IPS-11a (cell line): ENCODE results near the gene CNOT1.

Experiments
- H3K4me3 ChIP-seq: one replicate; pipeline ENCODE4 v1.5.1; 2013; ENCODE audit warnings: low read depth, low read length, control low read depth

The CNOT1 gene

DNA sequence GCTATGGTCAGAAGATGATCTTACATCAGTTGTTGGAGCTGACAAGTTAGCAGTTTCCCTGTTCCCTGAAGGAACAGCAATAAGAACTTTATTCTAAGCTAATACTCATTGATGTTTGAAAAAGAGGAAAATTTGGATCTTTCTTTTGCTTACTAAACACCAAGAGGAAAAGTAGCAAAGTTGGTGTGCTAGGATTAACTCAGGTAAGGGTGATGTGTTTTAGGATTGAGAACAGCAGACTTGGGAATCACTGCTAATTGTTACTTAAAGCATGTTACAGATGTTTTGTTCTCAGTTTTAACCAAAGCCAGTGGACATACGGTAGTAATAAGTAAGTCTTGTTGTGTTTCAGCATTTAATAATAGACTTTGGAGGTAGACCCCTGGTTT, 110.7 kb downstream of the CNOT1 start:
- no peak overlapping the region for H3K4me3 ChIP-seq

DNA sequence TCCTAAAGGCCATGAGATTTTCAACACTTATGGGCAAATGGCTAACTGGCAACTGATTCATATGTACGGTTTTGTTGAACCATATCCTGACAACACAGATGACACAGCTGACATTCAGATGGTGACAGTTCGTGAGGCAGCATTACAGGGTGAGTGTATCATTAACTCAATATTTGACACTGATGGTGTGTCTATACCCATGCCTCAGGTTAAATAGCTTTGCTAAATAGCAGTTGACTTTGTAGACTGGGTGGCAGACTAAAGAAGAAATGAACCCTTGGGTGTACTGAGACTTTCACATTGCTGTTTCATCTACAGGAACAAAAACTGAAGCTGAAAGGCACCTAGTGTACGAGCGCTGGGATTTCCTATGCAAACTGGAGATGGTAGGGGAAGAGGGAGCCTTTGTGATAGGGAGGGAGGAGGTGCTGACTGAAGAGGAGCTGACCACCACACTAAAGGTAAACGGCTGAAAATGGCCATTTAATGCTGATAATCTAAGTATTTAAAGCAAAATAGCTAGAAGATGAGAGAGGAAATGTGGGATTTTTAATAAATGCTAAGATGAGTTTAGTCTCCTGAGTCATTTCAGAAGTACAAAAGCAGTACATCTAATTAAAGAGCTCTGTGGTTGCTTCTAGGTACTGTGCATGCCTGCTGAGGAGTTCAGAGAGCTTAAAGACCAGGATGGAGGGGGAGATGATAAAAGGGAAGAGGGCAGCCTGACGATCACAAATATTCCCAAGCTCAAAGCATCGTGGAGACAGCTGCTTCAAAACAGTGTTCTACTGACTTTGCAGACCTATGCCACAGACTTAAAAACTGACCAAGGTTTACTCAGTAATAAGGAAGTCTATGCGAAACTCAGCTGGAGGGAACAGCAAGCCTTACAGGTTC, 111.3 kb downstream of the CNOT1 start:
- no peak overlapping the region for H3K4me3 ChIP-seq

DNA sequence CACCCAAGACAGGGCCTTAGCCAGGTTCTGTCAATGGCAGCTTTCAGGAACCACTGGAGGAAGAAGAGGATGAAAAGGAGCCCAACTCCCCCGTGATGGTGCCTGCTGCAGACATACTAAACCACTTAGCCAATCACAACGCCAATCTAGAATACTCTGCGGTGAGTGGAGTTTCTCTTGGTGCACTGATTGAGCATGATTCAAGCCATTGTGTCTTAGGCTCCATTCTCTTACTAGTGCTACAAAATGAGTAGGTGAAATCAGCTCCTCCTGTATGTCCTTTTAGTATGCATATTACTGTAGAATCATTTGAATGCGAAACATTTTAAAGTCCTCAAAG, 112.9 kb downstream of the CNOT1 start:
- no peak overlapping the region for H3K4me3 ChIP-seq

DNA sequence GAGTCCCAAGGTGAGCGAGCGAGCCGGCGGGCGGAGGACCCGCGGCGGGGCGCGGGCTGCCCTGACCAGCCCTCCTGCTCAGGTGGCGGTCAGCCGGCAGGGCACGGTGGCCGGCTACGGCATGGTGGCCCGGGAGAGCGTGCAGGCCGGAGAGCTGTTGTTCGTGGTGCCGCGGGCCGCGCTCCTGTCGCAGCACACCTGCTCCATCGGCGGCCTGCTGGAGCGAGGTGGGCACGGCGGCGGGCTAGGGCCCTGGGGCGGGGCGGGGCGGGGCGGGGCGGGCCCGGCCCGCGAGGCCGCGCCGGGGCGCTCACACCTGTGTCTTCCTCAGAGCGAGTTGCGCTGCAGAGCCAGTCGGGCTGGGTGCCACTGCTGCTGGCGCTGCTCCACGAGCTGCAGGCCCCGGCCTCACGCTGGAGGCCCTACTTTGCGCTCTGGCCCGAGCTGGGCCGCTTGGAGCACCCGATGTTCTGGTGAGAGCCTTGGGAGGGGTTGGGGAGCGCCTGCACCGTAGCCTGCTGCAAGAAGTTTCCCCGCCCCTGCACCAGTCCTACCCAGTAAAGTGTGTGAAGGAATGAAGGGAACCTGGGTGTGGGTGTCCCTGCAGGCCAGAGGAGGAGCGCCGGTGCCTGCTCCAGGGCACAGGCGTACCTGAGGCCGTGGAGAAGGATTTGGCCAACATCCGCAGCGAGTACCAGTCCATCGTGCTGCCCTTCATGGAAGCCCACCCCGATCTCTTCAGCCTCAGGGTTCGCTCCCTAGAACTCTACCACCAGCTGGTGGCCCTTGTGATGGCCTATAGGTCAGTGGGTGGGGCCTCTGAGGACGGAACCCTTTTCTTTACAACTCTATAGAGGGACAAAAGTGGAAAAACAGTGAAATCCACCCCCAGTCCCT, 113.5 kb downstream of the CNOT1 start:
- peak overlapping the region; percentile 67 for H3K4me3 ChIP-seq

DNA sequence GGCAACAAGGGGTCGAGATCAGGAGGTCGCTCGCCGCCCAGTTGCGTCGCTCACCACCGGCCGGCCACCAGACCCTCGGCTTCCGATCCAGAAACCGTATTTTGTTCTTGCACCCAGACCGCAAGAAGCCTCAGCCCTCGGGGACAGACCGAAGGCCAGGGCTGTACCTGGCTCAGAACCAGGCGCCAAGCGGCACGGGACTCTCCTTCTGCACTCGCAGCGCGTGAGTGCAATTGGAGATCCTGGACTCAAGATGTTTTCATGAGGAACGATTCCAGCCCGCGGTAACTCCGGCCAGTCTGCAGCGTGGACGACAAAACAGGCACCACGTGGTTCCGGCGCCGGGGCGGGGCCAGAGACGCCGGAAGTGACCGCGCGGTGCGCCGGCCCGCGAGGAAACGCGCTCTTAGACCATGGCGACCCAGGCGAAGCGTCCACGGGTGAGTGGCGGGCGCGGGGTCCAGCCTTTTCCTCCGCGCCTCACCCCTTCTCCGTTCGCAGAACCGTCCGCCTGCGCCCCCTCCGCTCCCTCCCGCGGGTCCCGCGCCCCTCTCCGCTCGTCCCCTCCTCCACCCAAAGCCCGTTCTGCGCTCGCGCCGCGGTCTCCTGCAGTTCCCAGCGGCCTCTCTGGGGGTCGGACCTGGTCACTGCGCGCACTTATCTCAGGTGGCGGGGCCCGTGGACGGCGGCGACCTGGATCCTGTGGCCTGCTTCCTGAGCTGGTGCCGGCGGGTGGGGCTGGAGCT, 114.3 kb downstream of the CNOT1 start, which contains the start of gene SETD6:
Gene SETD6 (plus strand): TSS at position 393 of the 746 bp plus-strand sequence. CDS start 21 bp downstream, at position 414.
- peak within 1 kb of the TSS; percentile 67 for H3K4me3 ChIP-seq

DNA sequence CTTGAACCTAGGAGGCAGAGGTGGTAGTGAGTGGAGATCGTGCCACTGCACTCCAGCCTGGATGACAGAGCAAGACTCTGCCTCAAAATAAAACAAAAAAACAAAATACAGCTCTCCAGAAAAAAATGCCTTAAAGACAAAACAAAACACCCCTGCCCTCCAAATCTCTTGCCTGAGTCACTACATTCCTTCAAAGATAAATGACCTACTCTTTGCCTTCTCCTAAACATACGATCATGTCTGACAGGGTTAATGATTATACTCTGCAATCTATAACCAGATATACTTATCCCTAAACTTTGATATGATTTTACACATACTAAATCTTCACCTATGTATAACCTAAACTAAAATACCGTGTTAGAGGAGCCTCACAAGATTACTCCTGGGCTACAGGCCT, 115.8 kb downstream of the CNOT1 start:
- no peak overlapping the region for H3K4me3 ChIP-seq

DNA sequence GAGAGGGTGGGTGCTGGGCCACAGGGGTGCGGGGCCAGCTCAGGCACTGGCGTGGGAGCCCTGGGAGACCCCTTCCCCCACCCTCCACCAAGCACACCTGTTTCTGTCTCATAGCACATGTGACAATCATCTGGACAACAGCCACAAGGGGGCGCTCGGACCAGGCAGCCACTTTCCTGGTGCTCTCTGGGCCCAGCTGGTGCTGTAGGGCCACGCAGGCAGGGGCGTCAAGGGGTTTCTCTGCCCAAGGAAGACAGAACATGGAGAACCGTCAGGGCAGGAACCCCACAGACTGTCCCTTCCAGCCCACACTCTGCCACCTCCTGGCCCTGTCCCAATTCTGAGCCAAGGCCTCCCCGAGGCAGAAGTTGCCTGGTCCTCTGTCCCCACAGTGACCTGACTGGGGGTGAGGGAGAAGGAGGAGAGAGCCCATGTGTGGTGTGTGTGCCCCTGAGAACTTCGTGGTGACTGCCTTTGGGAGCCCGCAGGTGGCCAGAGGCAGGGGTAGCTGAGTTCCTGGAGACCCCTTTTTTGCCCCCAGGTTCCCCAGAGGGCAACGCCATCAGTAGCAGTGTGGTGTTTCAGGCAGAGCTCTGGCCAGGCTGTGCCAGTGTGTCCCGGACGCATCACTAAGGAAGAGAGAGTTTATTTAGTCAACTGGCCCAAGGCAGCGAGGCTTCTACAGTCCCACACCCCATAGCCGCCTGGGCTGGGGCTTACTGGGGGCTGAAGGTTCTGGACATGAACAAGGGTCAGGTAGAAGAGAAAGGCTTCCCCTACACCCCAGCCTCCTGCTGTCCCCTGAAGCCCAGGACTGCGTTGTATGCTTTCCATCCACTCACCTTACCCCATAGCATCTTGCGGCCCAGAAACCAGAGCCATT, 117.5 kb downstream of the CNOT1 start:
- H3K4me3 ChIP-seq: no peak overlapping the region

DNA sequence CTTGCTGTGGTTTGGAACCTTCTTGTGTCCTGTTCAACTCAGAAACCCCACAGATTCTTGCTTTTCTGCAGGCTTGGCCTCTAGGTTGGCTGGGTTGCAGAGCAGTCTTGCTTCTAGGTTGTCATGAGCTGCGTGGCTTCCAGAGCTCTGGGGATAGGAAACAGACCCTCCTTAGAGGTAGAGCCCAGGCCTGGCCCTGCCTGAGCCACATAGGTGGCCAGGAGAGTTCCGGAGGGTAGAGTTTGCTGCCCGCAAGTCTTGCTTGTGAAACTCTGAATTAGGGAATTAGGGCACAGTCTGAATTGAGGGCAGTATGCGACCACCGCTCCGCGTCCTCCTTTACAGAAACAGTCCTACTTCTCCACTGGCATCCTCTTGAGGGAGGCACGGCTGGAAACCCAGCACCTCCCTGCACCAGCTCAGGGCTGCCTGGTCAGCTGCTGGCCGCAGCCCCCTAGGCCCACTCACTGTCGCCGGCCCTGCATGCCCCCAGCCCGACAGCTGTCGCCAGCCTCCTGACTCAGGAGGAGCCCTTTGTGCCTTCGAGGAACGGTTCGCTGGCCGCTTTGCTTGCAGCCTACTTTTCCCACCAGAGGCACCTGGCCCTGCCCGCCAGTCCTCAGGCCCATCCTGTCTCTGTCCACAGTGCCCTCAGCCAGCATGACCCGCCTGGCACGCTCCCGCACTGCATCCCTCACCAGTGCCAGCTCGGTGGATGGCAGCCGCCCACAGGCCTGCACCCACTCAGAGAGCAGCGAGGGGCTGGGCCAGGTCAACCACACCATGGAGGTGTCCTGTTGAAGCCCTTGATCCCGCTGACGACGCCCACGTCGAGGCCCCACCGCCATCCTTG, 118.6 kb downstream of the CNOT1 start:
- no peak overlapping the region for H3K4me3 ChIP-seq

DNA sequence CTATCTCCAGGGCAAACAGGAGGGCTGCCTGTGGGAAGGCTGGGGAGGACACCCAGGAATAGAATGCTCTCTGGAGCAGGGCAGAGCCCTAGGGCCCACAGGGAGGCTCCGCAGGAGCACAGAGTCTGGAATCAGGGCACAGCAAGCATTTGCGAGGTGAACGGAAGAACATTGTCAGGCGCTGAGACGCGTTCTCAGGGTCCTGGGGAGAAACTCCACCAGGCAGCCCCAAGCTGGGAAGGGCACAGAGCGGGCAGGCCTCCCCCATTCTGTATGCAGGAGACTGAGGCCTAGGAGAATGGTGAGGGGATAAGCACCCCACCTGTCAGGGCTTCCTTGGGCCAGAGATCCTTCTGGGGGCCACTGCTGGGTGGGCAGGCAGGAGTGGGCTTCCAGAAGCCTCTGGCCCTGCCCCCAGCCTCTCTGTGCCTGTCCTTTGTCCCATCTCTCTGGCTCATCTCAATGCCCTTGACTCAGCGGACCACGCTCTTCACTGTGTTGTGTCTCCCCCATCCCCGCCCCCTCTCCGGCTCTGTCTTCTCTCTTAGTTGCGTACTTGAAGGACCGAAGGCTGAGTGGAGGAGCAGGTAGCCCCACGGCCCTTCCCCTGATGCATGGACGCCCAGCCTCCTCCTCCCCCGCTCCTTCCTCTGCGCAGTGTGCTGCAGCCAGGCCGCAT, 119.4 kb downstream of the CNOT1 start:
- no peak overlapping the region for H3K4me3 ChIP-seq

DNA sequence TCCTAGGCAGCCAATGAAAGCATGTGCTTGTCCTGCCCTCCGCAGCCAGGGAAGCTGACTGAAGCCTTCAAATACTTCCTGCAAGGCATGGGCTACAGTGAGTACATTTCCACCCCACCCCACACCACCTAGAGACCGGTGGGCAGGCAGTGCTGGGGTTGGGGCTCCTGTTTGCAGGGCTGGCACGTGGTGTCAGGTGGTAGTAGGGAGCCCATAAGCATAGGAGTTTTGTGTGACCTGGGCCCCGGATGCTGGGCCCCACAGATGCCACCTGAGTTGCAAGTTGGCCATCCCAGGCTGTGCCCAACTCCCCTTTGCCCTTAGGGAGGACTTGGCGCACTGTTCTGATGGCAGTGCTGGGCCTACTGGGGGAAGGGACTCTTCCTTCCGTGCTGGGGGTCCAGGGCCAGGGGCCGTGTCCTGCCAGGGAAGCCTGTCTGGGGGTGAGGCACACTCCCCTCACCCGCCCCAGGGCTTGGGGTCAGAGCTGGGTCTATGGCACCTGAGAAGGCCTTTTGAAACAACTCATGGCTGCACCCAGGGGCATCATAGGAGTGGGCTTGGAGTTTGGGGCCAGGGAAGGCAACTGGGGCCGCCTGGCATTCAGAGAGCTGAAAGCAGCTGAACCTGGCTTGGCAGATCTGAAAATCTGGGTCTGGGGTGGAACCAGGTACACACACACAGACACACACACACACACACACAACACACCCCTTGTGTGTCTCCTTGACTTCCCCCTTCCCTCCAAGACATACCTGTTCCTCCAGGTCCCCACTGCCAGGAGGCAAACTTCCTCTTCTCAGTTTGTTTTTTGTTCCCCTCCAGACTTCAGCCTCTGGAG, 120.2 kb downstream of the CNOT1 start:
- no peak overlapping the region for H3K4me3 ChIP-seq

DNA sequence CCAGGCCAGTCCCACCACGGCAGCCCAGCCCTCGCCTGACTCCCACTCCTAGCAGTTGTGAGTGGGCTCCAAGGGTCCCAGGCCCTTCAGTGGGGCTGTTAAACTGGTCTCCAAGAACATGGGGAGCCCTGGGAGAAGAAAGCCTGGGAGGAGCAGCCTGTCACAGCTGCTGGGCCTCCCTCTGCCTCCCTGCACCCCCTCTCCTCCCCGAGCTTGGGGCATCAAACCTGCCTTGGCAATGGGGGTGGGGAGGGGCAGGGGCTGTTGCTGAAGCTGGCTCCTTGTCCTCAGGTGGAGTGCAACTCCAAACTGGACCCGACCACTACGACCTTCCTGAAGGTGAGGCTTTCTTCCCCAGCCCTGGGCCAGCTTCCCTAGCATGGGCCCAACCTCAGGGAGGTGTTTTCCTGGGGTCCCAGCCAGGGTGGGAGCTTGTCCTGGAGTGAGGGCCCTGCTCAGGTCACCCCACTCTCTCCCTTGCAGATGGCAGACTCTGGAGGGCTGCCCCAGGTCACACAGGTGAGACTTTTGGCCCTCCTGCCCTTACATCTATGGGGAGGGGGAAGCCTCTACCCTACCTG, 120.9 kb downstream of the CNOT1 start:
- H3K4me3 ChIP-seq: no peak overlapping the region

DNA sequence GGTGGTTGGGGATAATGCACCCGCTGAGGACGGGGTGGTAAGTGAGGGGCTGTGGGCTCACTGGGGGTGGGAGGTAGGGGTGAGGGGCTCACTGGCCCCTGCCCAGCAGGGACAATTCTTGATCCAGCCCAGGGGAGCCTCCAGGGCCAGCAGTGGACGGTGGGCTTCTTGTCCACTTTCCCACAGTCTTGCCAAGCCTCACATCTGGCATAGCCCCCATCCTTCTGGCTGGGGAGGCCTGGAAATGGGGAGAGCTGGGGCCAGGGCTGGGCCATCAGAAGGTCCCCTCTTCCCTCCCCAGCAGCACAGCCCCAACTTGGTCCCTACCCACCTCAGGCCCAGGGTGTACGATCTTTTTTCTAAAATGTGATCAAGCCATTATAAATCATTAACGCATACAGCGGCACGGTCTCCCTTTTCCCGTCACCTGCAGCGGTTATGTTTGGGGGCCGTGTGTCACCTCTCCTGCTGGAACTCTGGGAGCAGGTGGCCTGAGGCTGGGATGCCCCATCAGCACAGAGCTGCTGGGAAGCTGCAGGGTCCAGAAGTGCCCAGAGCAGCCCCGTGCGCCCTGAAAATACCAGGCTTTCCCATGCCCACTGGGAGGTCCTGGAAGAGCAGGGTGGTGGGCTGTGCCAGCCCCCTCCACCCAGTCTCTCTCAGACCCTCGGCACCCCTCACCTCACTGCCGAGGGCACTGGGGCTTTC, 121.5 kb downstream of the CNOT1 start:
- no peak overlapping the region for H3K4me3 ChIP-seq

DNA sequence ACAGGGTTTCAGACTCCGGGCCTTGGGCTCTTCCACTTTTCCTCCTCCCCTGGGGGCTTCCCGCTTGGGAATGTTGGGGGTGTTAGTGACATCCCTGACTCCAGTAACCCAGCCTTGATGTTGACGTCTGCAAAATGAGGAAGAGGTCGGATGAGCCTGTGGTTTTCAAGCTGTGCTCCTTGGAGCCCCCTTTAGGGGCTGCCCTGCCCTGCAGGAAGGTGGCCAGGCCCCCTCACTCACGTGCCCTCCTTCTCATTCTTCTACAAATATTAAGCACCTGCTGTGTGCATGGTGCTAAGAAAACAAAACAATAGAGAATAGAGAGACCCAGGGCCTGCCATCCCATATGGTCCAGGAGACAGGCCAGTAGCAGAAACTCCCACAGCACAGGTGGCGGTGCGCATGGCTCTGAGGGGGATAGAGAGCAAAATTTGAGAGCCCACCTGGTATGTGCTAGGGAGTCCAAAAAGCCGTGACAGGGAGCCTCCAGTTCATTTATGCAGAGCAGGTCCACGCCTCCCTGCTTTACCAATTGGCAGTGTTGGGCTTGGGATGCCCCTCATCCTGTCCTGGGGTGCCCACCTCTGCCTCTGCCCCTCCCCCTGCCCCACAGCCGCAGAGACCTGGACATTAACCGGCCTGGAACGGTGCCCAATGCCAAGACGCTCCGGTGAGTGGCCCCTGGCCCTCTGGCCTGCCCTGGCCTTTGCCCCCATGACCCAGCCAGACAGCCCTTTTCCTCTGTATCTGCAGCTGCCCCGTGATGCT, 122.2 kb downstream of the CNOT1 start:
- H3K4me3 ChIP-seq: no peak overlapping the region

DNA sequence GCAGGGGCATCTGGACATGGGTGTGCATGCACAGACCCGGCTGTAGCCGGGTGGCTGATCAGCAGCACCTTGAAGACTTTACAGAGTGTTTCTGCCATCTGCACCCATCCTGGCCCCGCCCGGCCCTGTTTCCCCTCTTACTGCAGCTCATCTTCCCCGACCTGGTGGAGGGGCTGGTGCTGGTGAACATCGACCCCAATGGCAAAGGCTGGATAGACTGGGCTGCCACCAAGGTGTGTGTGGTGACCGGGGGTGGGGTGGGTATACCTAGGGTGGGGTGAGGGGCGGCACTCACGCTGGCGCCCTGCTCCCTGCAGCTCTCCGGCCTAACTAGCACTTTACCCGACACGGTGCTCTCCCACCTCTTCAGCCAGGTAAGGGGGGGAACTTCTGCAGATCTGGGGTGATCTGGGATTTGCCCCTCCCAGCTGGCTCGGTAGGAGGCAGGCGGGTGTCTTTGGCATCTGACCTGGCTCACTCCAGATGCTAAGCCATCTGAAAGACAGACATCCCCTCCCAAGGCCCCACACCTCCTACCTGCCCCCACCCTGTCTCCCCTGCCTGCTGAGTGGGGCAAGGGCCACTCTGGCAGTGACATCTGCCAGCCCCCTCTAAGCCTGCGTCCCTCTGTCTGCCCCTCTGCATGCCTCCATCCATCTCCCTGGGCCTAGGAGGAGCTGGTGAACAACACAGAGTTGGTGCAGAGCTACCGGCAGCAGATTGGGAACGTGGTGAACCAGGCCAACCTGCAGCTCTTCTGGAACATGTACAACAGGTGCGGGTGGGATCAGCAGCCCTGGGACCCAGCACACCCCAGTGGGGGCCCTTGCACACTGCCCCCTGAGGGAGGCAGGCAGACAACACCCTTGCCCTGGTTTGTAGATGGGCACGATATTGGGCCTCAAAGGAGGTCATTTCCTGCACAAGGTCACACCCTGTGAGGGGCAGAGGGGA, 123.1 kb downstream of the CNOT1 start:
- H3K4me3 ChIP-seq: no peak overlapping the region
